ENCODE data around the gene RUNX1. TPM values are rescaled to one million over a fixed set of nuclear protein-coding genes. Genes with fewer than 3 reads are reported as not detected.

The RUNX1 gene
- total RNA-seq, 4 donors from 2014 or later: 2.9 to 18.7 (median 7.7) TPM

- no peaks in the 10 kb centered on the region for H3K27me3 ChIP-seq
- H3K4me1 ChIP-seq: no peaks in the 10 kb centered on the region
- H3K36me3 ChIP-seq: no peaks in the 10 kb centered on the region
- no peak overlapping the region for H3K27ac ChIP-seq
- WGBS, 2 donors: 71 to 81% methylated on average over 4 of the region's 4 CpGs
- intact Hi-C loops (cut with DNase I): no loop called here
- no peak for TF ChIP-seq POLR2A (IDR thresholded peaks at IDR 0.05)
- TF ChIP-seq CTCF (IDR thresholded peaks at IDR 0.05): no peak
- DNase-seq: no peak
- H3K9me3 ChIP-seq: no peaks in the 10 kb centered on the region
- no peak overlapping the region for H3K4me3 ChIP-seq (replicated peaks in 1 of 3)
Measured at GRCh38 chr21:34950980-34951379, 98.1 kb downstream of the RUNX1 start.

- 87 to 95% methylated on average over 10 of the region's 10 CpGs for WGBS, 2 donors
- intact Hi-C loops (cut with DNase I): no loop called here
Measured at GRCh38 chr21:34949499-34949898, 99.6 kb downstream of the RUNX1 start.

GRCh38 chr21:34949030-34949429 is 100.1 kb downstream of the RUNX1 start:
- intact Hi-C loops (cut with DNase I): no loop called here
- Histone ChIP-seq H3K27ac (no peak overlapping the region), H3K36me3 (no peaks in the 10 kb centered on the region), H3K9me3 (no peaks in the 10 kb centered on the region), H3K27me3 (no peaks in the 10 kb centered on the region), H3K4me1 (no peaks in the 10 kb centered on the region), H3K4me3 (replicated peaks in 1 of 3) (no peak overlapping the region)
- TF ChIP-seq POLR2A (IDR thresholded peaks at IDR 0.05) (no peak), CTCF (IDR thresholded peaks at IDR 0.05) (no peak)
- DNase-seq: no peak
- 76 to 82% methylated on average over 4 of the region's 4 CpGs for WGBS, 2 donors

More at GRCh38 chr21:34949499-34949898, 99.6 kb downstream of the RUNX1 start:
- Histone ChIP-seq H3K36me3 (no peaks in the 10 kb centered on the region), H3K27ac (no peak overlapping the region), H3K9me3 (no peaks in the 10 kb centered on the region), H3K27me3 (no peaks in the 10 kb centered on the region), H3K4me3 (replicated peaks in 1 of 3) (no peak overlapping the region), H3K4me1 (no peaks in the 10 kb centered on the region)
- no peak for DNase-seq
- no peak for TF ChIP-seq POLR2A (IDR thresholded peaks at IDR 0.05)
- TF ChIP-seq CTCF (IDR thresholded peaks at IDR 0.05): no peak

GRCh38 chr21:34948157-34948556 is 100.9 kb downstream of the RUNX1 start:
- intact Hi-C loops (cut with DNase I): no loop called here
- no peak overlapping the region for H3K4me3 ChIP-seq (replicated peaks in 1 of 3)
- no peak for DNase-seq
- H3K36me3 ChIP-seq: no peaks in the 10 kb centered on the region
- WGBS, 2 donors: 89 to 97% methylated on average over 5 of the region's 5 CpGs
- H3K4me1 ChIP-seq: no peaks in the 10 kb centered on the region
- TF ChIP-seq CTCF (IDR thresholded peaks at IDR 0.05) (no peak), POLR2A (IDR thresholded peaks at IDR 0.05) (no peak)
- H3K27ac ChIP-seq: no peak overlapping the region
- H3K9me3 ChIP-seq: no peaks in the 10 kb centered on the region
- no peaks in the 10 kb centered on the region for H3K27me3 ChIP-seq

- no peak overlapping the region for H3K27ac ChIP-seq
- H3K9me3 ChIP-seq: no peaks in the 10 kb centered on the region
- WGBS, 2 donors: 80 to 83% methylated on average over 2 of the region's 2 CpGs
- H3K4me3 ChIP-seq (replicated peaks in 1 of 3): no peak overlapping the region
- no peak for TF ChIP-seq CTCF (IDR thresholded peaks at IDR 0.05)
- no peak for TF ChIP-seq POLR2A (IDR thresholded peaks at IDR 0.05)
- DNase-seq: no peak
- no peaks in the 10 kb centered on the region for H3K36me3 ChIP-seq
- H3K4me1 ChIP-seq: no peaks in the 10 kb centered on the region
- H3K27me3 ChIP-seq: no peaks in the 10 kb centered on the region
- intact Hi-C loops (cut with DNase I): no loop called here
Measured at GRCh38 chr21:34946916-34947534, 102.1 kb downstream of the RUNX1 start.
